Measurements from ENCODE around the gene DIABLO. TPM values are rescaled to one million over a fixed set of nuclear protein-coding genes. Genes with fewer than 3 reads are reported as not detected.
"Not testable (repeated sequence)": the region's sequence is repeated elsewhere in the genome, so short reads cannot be mapped to it uniquely, and the experiment has no call there.

DIABLO gene
- 31.7 TPM for total RNA-seq

GRCh38 chr12:122225683-122226365 is at the start of gene DIABLO:
TSS of gene DIABLO (minus strand) at chr12:122226052. CDS start at chr12:122226014, 38 bp downstream.
- peak; percentile 99 for DNase-seq

- DNase-seq: no peak
These were observed 49.6 kb upstream of the DIABLO start for GRCh38 chr12:122275459-122275858.

- peak; percentile 96 for DNase-seq
These were observed 40.5 kb upstream of the DIABLO start, which contains the start of gene VPS33A for GRCh38 chr12:122266230-122266901. TSS of gene VPS33A (minus strand) at chr12:122266494. CDS start at chr12:122266408, 86 bp downstream.

GRCh38 chr12:122265886-122266229 is 40.0 kb upstream of the DIABLO start:
- peak; percentile 1 for DNase-seq

GRCh38 chr12:122265476-122265875 is 39.6 kb upstream of the DIABLO start:
- no peak for DNase-seq

- DNase-seq: not testable (repeated sequence)
These were observed 34.9 kb upstream of the DIABLO start for GRCh38 chr12:122260735-122261134.

- not testable (repeated sequence) for DNase-seq
These were observed 33.1 kb upstream of the DIABLO start for GRCh38 chr12:122258939-122259338.

- not testable (repeated sequence) for DNase-seq
These were observed 32.6 kb upstream of the DIABLO start for GRCh38 chr12:122258462-122258861.

GRCh38 chr12:122250536-122250935 is 24.7 kb upstream of the DIABLO start:
- DNase-seq: no peak

GRCh38 chr12:122250047-122250446 is 24.2 kb upstream of the DIABLO start:
- no peak for DNase-seq

GRCh38 chr12:122245553-122245952 is 19.7 kb upstream of the DIABLO start:
- DNase-seq: no peak

- DNase-seq: no peak
These were observed 18.9 kb upstream of the DIABLO start for GRCh38 chr12:122244565-122245371.

- no peak for DNase-seq
These were observed 18.1 kb upstream of the DIABLO start for GRCh38 chr12:122243965-122244364.

- no peak for DNase-seq
These were observed 13.0 kb upstream of the DIABLO start for GRCh38 chr12:122238861-122239260.

GRCh38 chr12:122235741-122236140 is 9.9 kb upstream of the DIABLO start:
- no peak for DNase-seq

- DNase-seq: no peak
These were observed 6.8 kb upstream of the DIABLO start for GRCh38 chr12:122232691-122233090.

- DNase-seq: no peak
These were observed 4.9 kb upstream of the DIABLO start for GRCh38 chr12:122230798-122231197.

GRCh38 chr12:122228092-122228491 is 2.2 kb upstream of the DIABLO start:
- no peak for DNase-seq

GRCh38 chr12:122227341-122227740 is 1.5 kb upstream of the DIABLO start:
- no peak for DNase-seq

GRCh38 chr12:122226366-122227125 is 694 bp upstream of the DIABLO start:
- no peak for DNase-seq

- no peak for DNase-seq
These were observed 9.4 kb downstream of the DIABLO start for GRCh38 chr12:122216445-122216844.

GRCh38 chr12:122215771-122216170 is 10.1 kb downstream of the DIABLO start:
- DNase-seq: no peak

All from skin of body (tissue), 2 donors.